ENCODE results near the gene TP53.
A peak's percentile ranks its signal among the peaks of the same experiment; 100 is the strongest.

The TP53 gene

DNA sequence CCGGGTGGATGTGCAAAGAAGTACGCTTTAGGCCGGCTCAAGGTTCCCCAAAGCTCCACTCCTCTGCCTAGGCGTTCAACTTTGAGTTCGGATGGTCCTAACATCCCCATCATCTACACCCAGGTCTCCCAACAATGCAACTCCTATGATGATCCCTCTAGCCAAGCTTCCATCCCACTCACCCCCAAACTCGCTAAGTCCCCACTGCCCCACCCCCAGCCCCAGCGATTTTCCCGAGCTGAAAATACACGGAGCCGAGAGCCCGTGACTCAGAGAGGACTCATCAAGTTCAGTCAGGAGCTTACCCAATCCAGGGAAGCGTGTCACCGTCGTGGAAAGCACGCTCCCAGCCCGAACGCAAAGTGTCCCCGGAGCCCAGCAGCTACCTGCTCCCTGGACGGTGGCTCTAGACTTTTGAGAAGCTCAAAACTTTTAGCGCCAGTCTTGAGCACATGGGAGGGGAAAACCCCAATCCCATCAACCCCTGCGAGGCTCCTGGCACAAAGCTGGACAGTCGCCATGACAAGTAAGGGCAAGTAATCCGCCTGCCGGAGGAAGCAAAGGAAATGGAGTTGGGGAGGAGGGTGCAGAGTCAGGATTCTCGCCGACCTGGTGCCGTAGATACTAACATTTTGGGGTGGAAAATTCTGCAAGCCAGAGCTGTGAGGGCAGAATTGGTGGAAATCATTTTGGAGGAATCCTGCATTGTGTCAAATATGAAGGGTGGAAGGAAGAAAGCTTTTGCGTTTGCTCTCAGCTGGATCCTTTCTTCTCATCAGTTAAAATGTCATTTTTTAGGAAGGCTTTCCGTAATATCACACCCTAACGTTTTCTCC is at the start of gene TP53:
TP53 (minus strand) TSS at position 419 of the 836 bp plus-strand sequence. CDS start 10,896 bp downstream, outside the sequence.
- peak; percentile 78 for DNase-seq (ENCODE audit: low spot score)

DNA sequence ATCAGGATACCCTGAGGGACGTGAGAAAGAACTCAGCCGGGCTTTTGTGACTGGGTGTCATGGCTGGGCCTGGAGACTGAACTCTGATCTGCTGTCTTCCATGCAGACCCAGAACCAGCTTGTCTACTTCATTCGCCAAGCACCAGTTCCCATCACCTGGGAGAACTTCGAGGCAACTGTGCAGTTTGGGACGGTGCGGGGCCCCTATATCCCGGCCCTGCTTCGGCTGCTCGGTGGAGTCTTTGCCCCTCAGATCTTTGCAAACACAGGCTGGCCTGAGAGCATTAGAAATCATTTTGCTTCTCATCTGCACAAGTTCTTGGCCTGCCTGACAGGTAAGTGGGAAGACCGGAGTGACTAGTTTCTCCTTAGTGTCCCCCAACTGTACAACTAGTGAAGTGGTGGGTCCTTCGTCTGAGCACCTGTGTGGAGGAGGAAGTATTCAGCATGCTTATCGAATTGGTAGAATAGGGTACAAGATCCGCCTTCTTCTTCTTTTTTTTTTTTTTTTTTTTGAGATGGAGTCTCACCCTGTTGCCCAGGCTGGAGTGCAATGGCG is 45.8 kb upstream of the TP53 start:
- no peak for DNase-seq (ENCODE audit: low spot score)

DNA sequence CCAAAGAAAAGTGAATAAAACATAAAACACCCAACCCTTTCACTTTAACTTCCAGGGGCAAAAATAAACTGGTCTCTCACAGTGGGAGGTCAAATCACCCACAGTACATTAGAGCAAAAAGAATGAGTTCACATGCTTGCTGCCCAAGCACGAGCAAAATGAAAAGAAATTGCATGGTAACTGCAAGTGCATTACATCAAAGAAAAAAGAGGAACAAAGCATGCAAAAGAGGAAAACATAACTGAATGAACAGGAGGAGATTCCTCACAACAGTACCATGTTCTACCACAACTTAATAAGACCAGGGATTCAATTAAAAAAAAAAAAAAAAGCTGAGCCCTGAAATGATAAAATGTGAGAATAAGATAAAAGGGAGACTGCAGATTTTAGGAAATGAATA is 42.5 kb upstream of the TP53 start:
- DNase-seq (ENCODE audit: low spot score) = no peak

DNA sequence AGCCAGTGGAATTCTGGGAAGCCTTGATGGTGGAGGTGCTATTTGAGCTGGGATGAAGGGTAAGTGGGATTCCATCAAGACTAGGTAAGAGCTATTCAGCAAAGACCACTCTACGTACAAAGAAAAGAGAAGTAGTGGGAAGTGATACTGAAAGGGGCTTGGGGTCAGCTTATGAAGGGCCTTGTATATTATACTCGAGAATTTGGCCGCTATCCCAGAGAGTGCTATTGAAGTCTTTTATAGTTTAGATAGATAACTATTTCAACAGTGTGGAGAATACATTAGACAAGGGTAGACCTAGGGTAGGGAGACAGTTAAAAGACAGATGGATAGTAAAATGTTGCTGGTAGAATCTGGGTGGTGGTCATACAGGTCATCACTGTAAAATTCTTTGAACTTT is 40.6 kb upstream of the TP53 start:
- DNase-seq (ENCODE audit: low spot score) = no peak

DNA sequence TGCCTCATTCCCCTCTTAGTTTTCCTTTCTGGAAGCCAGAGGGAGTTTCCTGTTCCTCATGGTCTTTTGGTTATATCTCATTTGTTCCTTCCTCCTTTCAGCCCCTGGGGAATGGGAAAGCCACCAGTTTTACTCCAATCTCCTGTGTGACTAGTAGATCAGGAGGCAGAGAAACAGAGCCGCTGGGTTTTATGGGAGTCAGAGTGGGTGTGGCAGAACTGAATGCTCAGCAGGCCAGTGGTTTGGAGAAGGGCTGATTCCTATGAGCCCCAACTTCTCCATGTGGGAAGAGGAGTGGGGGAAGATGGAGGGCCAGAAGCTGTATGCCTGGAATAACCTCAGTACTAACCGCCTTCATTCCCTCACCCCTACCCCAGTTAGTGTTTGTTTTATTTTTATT is 34.3 kb upstream of the TP53 start:
- no peak for DNase-seq (ENCODE audit: low spot score)

DNA sequence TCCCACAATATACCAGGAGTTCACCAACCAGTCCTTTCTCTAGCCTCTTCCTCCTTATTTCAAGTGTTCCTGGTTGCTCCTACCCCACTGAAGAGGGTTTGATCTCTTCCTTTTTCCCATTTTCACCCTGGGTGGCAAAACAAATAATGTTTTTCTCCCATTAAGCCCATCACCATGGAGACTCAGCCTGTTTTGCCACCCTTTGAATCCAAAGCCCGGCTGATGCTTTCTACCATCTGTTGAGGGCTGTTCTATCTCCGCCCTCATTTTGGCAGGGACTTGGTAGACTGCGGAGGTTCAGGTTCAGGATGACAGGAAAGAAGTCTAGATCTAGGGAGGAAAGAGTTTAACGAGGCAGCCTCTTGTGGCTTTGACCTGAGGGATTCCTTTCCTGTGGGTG is 32.8 kb upstream of the TP53 start:
- DNase-seq (ENCODE audit: low spot score) = no peak

DNA sequence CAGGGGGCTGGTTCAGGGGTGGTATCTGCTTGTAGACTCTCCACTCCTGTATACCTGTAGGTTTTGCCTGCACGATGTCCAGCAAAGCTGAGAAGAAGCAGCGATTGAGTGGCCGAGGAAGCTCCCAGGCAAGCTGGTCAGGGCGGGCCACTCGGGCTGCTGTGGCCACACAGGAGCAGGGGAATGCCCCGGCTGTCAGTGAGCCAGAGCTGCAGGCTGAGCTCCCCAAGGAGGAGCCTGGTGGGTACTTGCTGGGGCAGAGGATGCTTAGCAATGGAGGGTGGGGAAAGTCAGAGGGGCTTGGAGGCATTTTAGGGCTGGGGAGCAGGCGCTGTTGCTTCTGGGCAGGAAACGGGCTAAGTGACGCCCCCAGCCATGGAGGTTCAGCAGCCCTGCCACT is 32.4 kb upstream of the TP53 start:
- no peak for DNase-seq (ENCODE audit: low spot score)

DNA sequence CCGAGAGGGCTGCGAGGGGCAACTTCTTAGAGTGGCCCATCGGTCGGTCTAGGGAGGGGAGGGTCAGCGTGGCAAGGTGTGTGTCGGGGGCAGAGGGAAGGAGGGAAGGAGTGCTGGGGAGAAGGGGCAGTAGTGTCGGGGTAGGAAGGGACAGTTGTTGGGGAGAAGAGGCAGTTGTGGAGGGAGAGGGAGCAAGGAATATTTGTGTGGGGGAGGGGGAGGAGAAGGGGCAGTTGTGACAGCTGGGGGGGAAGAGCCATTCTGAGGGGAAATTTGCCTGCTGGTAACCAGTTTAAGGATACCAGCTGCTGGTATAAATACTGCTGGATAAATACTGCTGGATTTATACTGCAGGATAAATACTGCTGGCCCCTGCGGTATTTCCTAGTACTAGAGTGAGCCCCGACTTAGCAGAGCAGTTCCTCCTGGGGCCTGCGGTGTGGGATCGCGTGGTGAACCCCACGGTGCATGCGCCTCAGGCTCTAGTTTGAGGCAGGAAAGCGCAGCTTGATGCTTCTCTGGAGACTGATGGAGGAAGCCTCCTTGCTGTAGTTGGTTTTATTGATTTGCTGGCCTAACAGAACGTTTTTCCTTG is 30.6 kb upstream of the TP53 start:
- DNase-seq (ENCODE audit: low spot score) = no peak

DNA sequence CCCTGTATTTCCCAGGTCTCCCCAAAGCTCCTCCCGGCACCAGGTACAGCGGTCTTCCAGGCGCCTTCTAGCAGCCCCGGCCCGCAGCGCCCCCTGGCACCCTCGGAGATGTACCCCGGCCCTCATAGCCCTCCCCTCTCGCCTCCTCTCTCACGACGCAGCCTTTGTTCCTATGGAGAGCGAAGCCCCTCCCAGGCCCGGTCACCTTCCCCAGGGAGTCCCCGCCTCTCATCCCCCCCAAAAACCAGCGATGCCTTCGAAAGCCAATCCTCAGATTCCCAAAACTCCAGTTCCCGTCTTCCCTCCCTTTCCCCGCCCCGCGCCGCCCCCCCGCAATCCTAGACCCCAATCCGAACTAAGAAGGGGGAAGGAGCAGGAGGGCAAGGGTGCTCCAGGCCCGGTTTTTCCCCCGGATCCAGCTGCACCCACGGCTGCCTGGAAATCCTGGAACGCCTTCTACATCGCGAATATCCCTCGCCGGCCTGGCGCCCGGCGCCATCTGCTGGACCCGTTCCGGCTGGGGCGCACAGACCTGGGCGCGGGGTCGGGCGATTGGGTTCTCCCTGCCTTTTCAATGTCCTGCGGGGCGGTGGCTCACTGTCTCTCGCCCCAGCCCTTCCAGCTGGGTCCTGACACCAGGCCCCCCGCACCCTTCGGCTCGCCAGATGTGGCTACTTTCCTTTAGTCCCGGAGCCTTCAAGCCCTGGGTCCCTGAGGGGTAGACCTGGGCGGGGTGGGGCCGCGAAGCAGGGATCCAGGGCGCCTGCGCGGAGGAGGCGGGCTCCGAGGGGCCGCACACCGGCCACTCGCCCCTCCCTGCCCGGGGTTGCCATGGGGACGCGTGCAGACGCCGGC is 29.8 kb upstream of the TP53 start, which contains the start of gene DNAH2:
DNAH2 (plus strand) TSS at position 844 of the 855 bp plus-strand sequence. CDS start 1,991 bp downstream, outside the sequence.
- DNase-seq (ENCODE audit: low spot score) = peak; percentile 89

DNA sequence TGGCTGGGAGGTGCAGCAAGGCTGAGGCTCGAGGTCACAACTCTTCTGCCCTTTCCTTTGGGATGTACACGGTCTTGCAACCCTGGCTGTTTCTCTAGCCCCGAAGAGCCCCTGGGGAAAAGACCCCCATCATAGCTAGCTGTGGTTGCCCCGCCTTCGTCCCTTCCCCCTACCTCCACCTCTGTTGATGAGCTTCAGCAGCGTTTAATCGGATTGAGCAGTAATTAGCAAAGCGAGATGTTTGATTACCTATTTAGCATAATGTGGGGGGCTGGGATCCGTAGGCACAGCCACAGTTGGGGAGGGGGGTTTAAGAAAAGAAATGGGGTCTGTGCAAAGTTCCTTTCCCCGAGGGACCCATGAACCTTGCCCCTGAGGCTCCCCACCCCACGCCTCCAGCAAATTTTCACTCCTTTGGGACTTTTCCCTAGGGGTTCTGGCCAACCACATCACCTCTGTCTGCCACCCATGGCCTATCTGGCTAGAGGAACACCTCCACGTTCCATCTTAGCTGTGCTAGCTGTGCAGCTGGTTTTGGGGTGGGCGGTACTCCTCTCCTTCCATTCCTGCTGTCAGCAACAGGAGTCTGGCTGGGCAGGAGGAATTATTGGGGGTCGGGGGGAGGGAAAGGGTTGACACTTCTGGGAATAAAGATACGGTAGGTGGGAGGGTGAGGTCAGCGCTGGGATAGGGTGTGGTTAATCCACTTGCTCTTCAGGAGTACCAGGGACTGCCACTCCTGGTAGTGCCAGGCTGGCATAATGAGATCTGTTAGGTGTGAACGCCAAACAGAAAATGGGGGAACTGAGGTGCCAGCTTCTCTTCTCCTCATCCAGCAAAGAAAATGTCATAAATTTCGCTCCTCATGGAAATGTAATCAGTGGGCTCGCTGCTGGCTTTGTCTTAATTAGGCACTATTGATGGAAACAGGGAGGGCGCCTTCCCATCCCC is 28.9 kb upstream of the TP53 start:
- no peak for DNase-seq (ENCODE audit: low spot score)

DNA sequence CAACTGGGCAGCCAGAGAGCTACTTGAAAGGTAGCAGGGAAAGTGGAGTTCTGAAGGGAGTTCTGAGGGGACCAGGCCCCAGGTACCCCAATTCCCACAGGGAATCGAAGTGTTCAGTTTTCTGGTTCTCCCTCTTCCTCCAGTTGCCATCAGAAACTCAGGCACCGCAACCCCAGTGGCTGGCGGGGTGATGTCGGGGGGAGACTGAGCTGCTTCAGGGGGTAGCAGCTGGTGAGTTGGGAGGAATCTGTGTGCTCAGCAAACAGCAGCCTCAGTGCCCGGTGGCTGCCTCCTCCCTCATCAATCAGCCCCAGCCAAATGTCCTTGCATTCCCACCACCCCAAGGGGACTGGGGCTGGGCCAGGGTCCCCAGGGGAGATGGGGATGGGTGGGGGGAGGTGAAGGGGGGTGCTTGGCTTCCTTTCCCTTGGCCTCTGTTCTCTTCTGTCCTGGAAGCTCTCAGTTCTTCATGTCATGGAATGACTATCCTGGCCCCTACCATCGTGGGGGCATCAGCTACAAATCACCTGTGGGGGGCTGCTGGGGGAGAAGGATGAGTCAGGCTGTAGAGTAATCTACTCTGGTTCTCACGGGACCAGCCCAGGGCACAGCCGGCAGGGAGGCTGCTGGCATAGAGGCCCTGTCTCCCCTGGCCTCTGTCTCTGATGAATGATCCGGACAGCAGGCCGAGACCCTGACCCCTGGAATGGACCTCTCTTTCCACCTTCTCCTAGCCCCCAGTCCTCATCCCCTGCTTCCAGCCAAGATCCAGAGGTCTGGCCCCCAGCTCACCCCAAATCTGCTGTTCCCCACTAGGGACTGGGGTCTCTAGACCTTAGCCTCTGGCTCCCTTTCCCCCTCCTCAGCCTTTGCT is 27.7 kb upstream of the TP53 start:
- DNase-seq (ENCODE audit: low spot score) = no peak

DNA sequence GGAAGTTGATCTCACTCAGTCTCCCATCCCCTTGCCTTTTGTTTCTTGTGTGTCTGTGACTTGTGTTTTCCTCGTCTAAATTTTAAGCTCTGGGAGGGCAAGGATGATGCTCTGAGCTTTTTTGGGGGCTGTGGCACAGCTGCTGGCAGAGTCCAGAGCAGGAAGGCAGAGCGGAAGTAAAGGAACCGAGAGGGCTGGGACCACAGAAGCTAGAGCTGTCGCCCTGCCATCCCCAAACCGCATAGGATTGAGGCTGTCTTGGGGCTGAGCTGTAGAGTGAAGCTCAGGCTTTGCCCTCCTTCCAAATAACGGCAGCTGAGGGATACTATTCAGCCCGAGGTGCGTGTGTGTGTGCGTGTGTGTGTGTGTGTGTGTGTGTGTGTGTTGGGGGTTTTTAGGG is 26.5 kb upstream of the TP53 start:
- no peak for DNase-seq (ENCODE audit: low spot score)

DNA sequence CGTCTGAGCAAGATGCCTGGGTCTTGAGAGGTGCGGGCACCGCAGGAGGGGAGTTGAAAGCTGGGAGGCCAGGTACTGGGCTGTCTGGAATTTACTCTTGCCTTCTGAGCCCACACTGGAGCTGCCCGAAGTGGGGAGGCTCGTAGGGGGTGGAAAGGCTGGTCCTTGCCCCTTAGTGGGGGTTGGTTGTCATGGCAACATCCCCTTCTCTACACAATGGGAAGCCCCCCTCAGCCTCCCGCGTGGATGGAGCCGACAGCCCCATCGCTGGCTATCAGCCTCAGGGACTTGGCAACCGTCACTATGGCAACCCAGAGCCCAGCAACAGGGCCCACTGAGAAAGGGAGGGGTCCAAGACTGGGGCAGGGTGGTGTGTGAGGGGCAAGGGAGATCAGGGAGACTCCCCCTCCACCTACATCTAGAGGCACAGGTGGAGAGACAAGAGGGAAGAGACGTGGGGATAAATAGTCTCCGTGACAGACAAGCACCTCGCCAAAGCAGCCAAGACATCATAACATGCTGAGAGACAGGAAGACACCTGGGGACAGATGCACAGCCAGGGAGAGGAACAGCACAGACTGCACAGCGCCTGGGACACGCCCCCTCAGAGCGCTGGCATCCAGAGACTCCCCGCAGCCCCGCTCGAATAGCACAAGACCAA is 25.0 kb upstream of the TP53 start:
- no peak for DNase-seq (ENCODE audit: low spot score)

DNA sequence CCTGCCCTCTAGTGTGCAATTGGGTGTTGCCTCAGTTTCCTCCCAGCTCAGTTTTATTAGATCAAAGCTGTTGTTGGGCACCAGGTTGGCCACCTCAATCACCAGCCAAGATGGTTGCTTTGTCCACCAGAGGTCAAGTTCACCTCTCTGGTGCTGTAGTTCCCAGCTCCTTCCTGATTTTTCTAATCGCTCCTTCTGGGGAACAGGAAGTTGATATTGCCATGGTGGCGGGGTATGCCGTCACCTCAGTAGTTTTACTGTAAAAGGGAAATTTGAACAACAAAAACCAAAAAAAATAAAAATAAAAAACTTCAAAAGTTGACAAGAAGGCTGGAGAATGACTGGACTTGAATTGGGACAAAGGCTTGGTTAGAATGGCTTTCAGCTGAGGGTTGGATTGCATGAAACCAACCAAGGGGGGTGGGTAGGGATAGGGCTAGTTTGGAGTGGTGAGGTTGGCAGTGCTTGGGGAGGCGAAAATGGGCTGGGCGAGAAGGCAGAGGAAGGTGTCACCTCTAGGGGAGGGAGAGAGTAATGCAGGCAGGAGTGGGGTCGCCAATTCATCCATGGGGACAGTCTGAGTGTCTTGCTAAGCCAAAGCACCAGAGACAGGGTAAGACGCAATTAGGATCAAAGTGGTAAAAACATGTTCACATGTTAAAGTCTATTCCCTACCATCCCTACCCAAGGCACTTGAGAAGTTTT is 23.9 kb upstream of the TP53 start:
- DNase-seq (ENCODE audit: low spot score) = no peak

DNA sequence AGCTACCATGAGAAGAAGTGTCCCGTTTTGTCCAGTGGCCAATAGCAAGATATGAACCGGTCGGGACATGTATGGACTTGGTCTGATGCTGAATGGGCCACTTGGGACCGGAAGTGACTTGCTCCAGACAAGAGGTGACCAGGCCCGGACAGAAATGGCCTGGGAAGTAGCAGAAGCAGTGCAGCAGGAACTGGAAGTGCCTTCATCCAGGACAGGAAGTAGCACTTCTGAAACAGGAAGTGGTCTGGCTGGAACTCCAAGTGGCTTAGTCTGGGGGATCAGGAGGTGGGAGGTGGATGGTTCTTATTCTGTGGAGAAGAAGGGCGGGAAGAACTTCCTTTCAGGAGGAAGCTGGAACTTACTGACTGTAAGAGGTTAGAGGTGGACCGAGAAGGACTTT is 23.0 kb upstream of the TP53 start:
- DNase-seq (ENCODE audit: low spot score) = no peak

DNA sequence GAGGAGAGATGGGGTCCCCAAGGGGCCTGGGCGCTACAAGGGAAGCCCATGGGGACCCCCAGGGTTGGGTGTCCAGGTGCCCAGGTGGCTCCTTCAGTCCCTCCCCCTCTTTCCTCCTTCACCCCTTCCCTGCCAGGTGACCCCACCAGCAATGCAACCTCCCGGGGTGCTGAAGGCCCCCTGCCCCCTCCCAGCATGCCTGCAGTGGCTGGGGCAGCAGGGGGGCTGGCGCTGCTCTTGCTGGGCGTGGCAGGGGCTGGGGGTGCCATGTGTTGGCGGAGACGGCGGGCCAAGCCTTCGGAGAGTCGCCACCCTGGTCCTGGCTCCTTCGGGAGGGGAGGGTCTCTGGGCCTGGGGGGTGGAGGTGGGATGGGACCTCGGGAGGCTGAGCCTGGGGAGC is 21.7 kb upstream of the TP53 start:
- no peak for DNase-seq (ENCODE audit: low spot score)

DNA sequence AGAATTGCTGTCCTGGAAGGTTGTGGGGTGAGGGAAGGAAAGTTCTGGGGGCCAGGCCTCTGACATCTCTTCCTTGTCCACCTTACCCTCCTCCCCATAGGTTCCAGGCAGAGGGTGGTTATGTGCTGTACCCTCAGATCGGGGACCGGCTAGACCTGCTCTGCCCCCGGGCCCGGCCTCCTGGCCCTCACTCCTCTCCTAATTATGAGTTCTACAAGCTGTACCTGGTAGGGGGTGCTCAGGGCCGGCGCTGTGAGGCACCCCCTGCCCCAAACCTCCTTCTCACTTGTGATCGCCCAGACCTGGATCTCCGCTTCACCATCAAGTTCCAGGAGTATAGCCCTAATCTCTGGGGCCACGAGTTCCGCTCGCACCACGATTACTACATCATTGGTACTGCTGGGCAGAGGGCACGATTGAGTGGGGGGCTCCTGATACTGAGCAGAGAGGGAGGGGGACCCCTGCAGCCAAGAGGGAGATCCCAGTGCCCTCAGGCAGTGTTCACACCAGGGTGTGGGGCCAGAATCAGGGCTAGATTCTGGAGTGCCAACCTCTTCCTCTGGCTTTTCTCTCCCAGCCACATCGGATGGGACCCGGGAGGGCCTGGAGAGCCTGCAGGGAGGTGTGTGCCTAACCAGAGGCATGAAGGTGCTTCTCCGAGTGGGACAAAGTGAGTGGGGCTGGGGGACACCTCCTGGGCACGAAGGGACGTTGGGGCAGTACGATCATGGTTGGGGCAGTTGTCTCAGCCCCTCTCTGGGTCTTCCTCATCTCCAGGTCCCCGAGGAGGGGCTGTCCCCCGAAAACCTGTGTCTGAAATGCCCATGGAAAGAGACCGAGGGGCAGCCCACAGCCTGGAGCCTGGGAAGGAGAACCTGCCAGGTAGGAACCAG is 20.8 kb upstream of the TP53 start:
- no peak for DNase-seq (ENCODE audit: low spot score)

DNA sequence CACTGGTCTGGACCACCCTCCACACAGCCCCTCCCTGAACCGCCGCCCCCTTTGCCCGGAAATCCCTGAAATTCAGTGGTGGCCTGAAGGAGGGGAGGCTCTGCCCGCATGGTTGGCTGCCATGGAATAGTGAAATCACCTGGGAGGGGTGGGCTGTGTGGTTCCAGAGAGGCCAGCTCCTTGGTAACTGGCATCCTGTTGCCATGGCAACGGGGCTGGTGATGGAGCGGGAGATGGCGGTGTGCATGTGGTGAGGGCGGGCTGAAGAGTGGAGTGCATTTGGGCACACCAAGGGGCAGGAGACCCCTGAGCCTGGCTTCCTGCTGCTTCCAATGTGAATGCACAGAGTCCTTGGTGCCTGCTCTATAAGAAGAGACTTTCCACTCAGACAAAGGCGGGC is 20.2 kb upstream of the TP53 start:
- DNase-seq (ENCODE audit: low spot score) = no peak
